K562 (cell line): ENCODE results near the gene RNF34. TPM values are rescaled to one million over a fixed set of nuclear protein-coding genes. Genes with fewer than 3 reads are reported as not detected.
A peak's percentile ranks its signal among the peaks of the same experiment; 100 is the strongest.

ENCODE experiments used
- CREB1 ChIP-seq, 2 experiments: sonication (generic) in 1 of 2; formaldehyde crosslinking in 1 of 2; IDR thresholded peaks; 2 replicates each; pipeline versions ENCODE4 v1.6.1 to v1.8.0; 2012 to 2022; ENCODE audit warnings: inconsistent platforms in 1 of 2, mild to moderate bottlenecking in 1 of 2, missing genetic modification reagents in 1 of 2, moderate library complexity in 1 of 2
- DNMT1 ChIP-seq: fragments of 450-650 bp; IDR thresholded peaks from 2 replicates; pipeline ENCODE4 v1.6.1; 2016; ENCODE audit warnings: antibody characterized with exemption, mild to moderate bottlenecking
- E2F8 ChIP-seq: fragments of 450-650 bp; IDR thresholded peaks from 2 replicates; pipeline ENCODE4 v1.7.1; 2018; ENCODE audit warnings: mild to moderate bottlenecking, low read depth; ENCODE audit not compliant: partially characterized antibody
- KHSRP ChIP-seq: fragments of 450-650 bp; IDR thresholded peaks from 2 replicates; pipeline ENCODE4 v1.6.1; 2017
- SMAD3 ChIP-seq: fragments of 450-650 bp; formaldehyde crosslinking; conservative IDR thresholded peaks from 2 replicates; pipeline ENCODE4 v1.4.0; 2020; ENCODE audit warnings: mild to moderate bottlenecking
- SRSF7 ChIP-seq: fragments of 200-400 bp; formaldehyde crosslinking; optimal IDR thresholded peaks from 2 replicates; pipeline ENCODE3; 2017; ENCODE audit warnings: mild to moderate bottlenecking, low read depth, low read length
- SRSF9 ChIP-seq: fragments of 200-400 bp; formaldehyde crosslinking; IDR thresholded peaks from 2 replicates; pipeline ENCODE4 v1.6.1; 2017; ENCODE audit warnings: low read depth, low read length, borderline replicate concordance
- TFAM ChIP-seq: fragments of 250-450 bp; sonication (Bioruptor Pico); conservative IDR thresholded peaks from 2 replicates; pipeline ENCODE4 v1.5.0; 2021; ENCODE audit warnings: mild to moderate bottlenecking, moderate library complexity
- THRAP3 ChIP-seq: fragments of 450-650 bp; IDR thresholded peaks from 2 replicates; pipeline ENCODE4 v1.6.1; 2016; ENCODE audit warnings: mild to moderate bottlenecking, inconsistent platforms, borderline replicate concordance
- UBTF ChIP-seq, 2 experiments: IDR thresholded peaks; 2 replicates each; pipeline ENCODE4 v1.6.1; 2012; ENCODE audit warnings: improper control_type of control experiment in 2 of 2, low read depth in 2 of 2, low read length in 2 of 2, borderline replicate concordance in 1 of 2
- ZBTB8A ChIP-seq: fragments of 450-650 bp; IDR thresholded peaks from 2 replicates; pipeline ENCODE4 v1.6.1; 2018; ENCODE audit warnings: mild to moderate bottlenecking, moderate library complexity; ENCODE audit not compliant: partially characterized antibody
- ZNF347 ChIP-seq: fragments of 450-650 bp; formaldehyde crosslinking; IDR thresholded peaks from 2 replicates; pipeline ENCODE4 v1.4.0; 2020; ENCODE audit warnings: low read depth, mild to moderate bottlenecking, moderate library complexity
- ZNF407 ChIP-seq: fragments of 450-650 bp; IDR thresholded peaks from 2 replicates; pipeline ENCODE4 v1.6.1; 2016; ENCODE audit warnings: low read depth
- ZNF778 ChIP-seq: fragments of 450-650 bp; formaldehyde crosslinking; IDR thresholded peaks from 2 replicates; pipeline ENCODE4 v1.4.0; 2020; ENCODE audit warnings: mild to moderate bottlenecking, moderate library complexity
- ZNF830 ChIP-seq: fragments of 250-450 bp; sonication (Bioruptor Pico); IDR thresholded peaks from 2 replicates; pipeline ENCODE4 v1.5.0; 2021; ENCODE audit warnings: mild to moderate bottlenecking
- polyA plus RNA-seq, 8 experiments: library from polyadenylated mRNA; depleted of rRNA in 4 of 8; stranded (reverse) in 5 of 8; unstranded in 3 of 8; fragments of >200 nt; fragmentation: Nextera tagmentation in 2 of 8; fragmentation: Illumina TruSeq in 1 of 8; extraction: Ambion mirVana in 2 of 8; extraction: Trizol in 1 of 8; gene quantifications; 2 replicates each; pipeline versions ENCODE4 v1.2.1 to v1.2.3, GENCODE V29; 2011 to 2014; ENCODE audit warnings: inconsistent platforms in 1 of 8, missing spikeins in 1 of 8
- total RNA-seq, 7 experiments: library from RNA; depleted of rRNA in 6 of 7; stranded (reverse); fragments of >200 nt in 6 of 7; fragmentation: Illumina TruSeq in 2 of 7; extraction: Trizol in 2 of 7; gene quantifications; 2 replicates each; pipeline versions ENCODE4 v1.2.1 to v1.2.3, GENCODE V29; 2011 to 2021; ENCODE audit warnings: low replicate concordance in 1 of 7

RNF34 gene
- total and polyA plus RNA-seq, 9 of the 15 experiments (the other 6 are each of a cell fraction or from before 2014, with no cell fraction given): 41.7 to 88.9 (median 54.1) TPM

GRCh38 chr12:121391619-121392324, 8.1 kb upstream of the RNF34 start (continued):
- TF ChIP-seq E2F8: peak; percentile 39
- no peak for TF ChIP-seq SRSF7
- TF ChIP-seq THRAP3: no peak
- TF ChIP-seq CREB1 (IDR thresholded peaks at IDR 0.05): peak; percentile 22; the same call in 1 of the 2 replicates
- TF ChIP-seq CREB1 (CRISPR knock-in tag; IDR thresholded peaks at IDR 0.05): no peak
- TF ChIP-seq KHSRP: no peak
- no peak for TF ChIP-seq DNMT1
- TF ChIP-seq SMAD3 (CRISPR knock-in tag): no peak
- TF ChIP-seq SRSF9: no peak
- TF ChIP-seq ZNF778: no peak
- TF ChIP-seq TFAM (CRISPR knock-in tag): no peak
- TF ChIP-seq ZNF830 (CRISPR knock-in tag): no peak
- TF ChIP-seq UBTF (IDR thresholded peaks at IDR 0.05; ENCODE audit: borderline replicate concordance in 1 of 2, low read depth in 2 of 2, low read length in 2 of 2): no peak
- no peak for TF ChIP-seq ZBTB8A
- TF ChIP-seq ZNF347 (CRISPR knock-in tag): no peak
- TF ChIP-seq ZNF407: no peak
